GM06990 (cell line): ENCODE measurements around the gene SHISA8.

Source experiments
- DNase-seq: peaks from one replicate; pipeline ENCODE4 v3.0.0-alpha.2; 2011; ENCODE audit not compliant: insufficient read length; ENCODE audit errors: extremely low read depth
- H3K27me3 ChIP-seq: replicated peaks from 2 replicates; pipeline ENCODE4 v1.6.0; 2011; ENCODE audit warnings: low read length; ENCODE audit not compliant: control insufficient read depth, insufficient read depth
- H3K36me3 ChIP-seq: 2 replicates; pipeline ENCODE4 v1.5.1; 2011; ENCODE audit warnings: low read length; ENCODE audit not compliant: control insufficient read depth, insufficient read depth
- H3K4me3 ChIP-seq: replicated peaks from 2 replicates; pipeline ENCODE4 v1.5.1; 2011; ENCODE audit warnings: low read depth, mild to moderate bottlenecking, control low read depth, low read length
- TF ChIP-seq, protein P1 (sequence below): IDR thresholded peaks from 2 replicates; pipeline ENCODE4 v1.5.1; 2011; ENCODE audit warnings: low read length, control low read depth, mild to moderate bottlenecking, inconsistent platforms; ENCODE audit not compliant: insufficient read depth, poor library complexity, severe bottlenecking

Gene SHISA8

GRCh38 chr22:41931701-41932269 lies 16.9 kb upstream of the SHISA8 start:
- DNase-seq = peak; percentile 76
- Histone ChIP-seq H3K27me3 (no peaks in the 10 kb centered on the region), H3K36me3 (no peaks in the 10 kb centered on the region), H3K4me3 (no peak overlapping the region)
- TF ChIP-seq, protein P1, sequence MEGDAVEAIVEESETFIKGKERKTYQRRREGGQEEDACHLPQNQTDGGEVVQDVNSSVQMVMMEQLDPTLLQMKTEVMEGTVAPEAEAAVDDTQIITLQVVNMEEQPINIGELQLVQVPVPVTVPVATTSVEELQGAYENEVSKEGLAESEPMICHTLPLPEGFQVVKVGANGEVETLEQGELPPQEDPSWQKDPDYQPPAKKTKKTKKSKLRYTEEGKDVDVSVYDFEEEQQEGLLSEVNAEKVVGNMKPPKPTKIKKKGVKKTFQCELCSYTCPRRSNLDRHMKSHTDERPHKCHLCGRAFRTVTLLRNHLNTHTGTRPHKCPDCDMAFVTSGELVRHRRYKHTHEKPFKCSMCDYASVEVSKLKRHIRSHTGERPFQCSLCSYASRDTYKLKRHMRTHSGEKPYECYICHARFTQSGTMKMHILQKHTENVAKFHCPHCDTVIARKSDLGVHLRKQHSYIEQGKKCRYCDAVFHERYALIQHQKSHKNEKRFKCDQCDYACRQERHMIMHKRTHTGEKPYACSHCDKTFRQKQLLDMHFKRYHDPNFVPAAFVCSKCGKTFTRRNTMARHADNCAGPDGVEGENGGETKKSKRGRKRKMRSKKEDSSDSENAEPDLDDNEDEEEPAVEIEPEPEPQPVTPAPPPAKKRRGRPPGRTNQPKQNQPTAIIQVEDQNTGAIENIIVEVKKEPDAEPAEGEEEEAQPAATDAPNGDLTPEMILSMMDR = no peak

DNA sequence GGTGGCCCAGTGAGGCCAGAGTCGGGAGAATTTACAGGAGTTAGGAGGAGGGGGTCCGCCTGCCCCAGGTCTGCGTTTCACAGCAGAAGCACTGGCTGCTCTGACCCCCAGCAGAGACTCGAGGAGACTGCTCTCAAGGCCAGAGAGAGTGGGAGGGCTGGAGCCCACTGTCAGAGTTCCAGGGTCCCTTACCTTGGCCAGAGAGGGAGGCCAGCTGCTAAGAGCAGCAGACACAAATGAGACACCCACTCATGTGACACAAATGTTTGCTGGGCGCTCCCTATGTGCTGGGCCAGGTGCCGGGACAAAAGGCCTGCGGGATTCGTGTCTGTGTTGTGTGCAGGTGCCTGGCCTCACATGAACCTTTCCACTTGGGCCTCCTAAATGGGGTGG lies 14.5 kb upstream of the SHISA8 start:
- TF ChIP-seq, protein P1 = no peak
- no peak for DNase-seq
- H3K36me3 ChIP-seq = no peaks in the 10 kb centered on the region; the same call in 1 of the 2 replicates
- no peak overlapping the region for H3K4me3 ChIP-seq
- no peaks in the 10 kb centered on the region for H3K27me3 ChIP-seq

DNA sequence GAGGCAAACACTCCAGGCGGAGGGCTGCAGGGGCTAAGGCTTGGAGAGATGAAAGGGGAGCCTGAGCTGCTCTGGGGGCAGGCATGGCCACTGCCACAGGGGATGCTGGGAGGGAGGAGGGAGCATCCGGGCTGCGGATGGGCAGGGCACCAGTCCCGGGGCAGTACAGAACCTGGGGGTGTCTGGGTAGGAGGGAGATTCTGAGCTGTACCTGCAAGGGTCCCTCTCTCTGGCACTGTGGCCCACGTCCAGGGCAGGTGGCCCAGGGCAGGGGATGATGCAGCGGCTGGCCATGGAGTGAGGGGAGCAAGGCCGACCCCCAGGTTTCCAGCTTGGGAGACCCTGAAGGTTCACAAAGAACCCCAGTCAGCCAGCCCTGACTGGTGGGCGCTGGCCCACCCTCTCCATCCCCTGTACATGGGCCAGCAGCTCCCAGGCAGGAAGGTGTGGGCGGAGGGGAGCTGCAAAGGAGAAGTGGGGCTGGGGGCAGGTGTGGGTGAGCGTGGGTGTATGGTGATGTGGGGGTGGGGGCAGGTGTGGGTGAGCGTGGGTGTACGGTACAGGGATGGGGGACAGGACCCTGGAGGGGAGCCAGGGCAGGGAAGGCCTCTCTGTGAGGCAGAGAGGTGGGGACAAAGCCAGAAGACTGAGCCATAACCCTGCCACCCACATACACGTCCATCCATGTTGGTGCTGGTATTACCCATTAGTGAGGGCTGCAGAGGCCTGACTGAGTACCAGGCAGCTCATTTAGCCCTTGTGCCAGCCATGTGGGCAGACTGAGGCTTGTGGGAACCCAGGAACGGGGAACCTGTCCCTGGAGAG lies 13.9 kb upstream of the SHISA8 start:
- DNase-seq = no peak
- TF ChIP-seq, protein P1 = no peak
- Histone ChIP-seq H3K4me3 (no peak overlapping the region), H3K36me3 (no peaks in the 10 kb centered on the region; the same call in 1 of the 2 replicates), H3K27me3 (no peaks in the 10 kb centered on the region)

DNA sequence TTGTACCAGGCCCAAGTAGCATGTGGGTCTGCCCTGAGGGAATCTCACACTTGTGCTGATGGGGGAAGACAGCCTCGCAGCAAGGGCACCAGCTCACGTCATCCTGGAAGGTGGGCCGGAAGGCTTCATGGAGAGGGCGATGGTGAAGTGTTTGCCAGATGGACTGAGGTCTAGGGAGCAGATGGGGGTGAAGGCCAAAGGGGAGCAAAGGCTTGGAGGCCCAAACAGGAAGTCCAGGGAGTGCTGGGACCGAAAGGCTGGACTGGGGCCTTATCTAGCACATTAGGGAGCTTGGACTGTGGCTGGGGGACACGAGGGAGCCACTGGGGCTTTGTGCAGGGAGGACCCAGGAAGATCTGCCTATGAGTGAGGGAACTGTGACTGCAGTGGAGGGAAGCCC lies 12.9 kb upstream of the SHISA8 start:
- DNase-seq = peak; percentile 67
- no peak overlapping the region for H3K4me3 ChIP-seq
- no peaks in the 10 kb centered on the region for H3K27me3 ChIP-seq
- TF ChIP-seq, protein P1 = no peak
- peaks cover 6% of the 10 kb centered on the region for H3K36me3 ChIP-seq

DNA sequence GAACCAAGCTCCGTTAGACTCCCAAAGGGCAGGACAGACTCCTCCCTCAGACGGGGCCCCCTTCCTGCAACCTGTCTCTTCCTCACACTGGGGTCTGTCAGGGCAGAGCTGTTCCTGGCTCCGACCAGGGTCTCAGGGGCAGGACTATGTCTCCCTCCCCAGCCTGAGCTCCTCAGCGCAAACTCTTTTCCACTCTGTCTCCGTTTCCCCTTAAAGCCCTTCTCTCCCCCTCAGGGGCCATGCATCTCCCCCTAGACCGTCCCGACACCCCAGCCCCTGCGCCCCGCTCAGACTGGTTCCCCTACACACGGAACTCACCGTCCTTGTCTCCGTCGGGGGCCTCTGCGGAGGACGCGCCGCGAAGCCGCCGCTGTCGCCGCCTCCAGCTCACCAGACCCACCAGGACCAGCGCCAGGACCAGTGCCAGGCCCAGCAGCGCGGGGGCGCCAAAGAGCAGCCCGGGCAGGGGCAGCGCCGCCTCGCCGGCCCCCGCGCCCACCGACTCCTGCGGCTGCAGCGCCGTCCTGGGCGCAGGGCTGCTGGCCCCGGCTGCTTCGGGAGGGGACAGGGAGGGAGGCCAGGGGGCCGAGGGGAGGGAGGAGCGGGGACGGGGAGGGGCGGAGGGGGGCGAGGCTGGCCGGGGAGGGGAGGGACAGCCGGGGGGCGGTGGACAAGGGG lies 11.0 kb upstream of the SHISA8 start:
- DNase-seq = peak; percentile 87
- Histone ChIP-seq H3K36me3 (peaks cover 6% of the 10 kb centered on the region), H3K4me3 (peak overlapping the region; percentile 68), H3K27me3 (no peaks in the 10 kb centered on the region)
- TF ChIP-seq, protein P1 = peak; percentile 64
